ENCODE results near the gene KDM2A.

The KDM2A gene

GRCh38 chr11:67085617-67086016, 33.4 kb upstream of the KDM2A start:
- no peak for TF ChIP-seq PATZ1 (tag by site-specific recombination; IDR thresholded peaks at IDR 0.05)
- Histone ChIP-seq H3K4me1 (ENCODE audit: control insufficient read depth, insufficient read depth, low read length) (no peaks in the 10 kb centered on the region), H3K9me3 (ENCODE audit: control insufficient read depth, insufficient read depth, low read depth, low read length) (no peaks in the 10 kb centered on the region), H3K4me3 (ENCODE audit: low read depth, low read length) (no peak overlapping the region), H3K36me3 (ENCODE audit: control insufficient read depth in 2 of 2, insufficient read depth in 1 of 2, low read length in 2 of 2) (no peaks in the 10 kb centered on the region), H3K27ac (ENCODE audit: extremely low read depth, low read depth, low read length) (no peak overlapping the region)
- POLR2A ChIA-PET, result no interaction called here
- CTCF ChIA-PET, result no interaction called here

GRCh38 chr11:67090717-67091116, 28.3 kb upstream of the KDM2A start:
- no peaks in the 10 kb centered on the region for H3K4me1 ChIP-seq (ENCODE audit: control insufficient read depth, insufficient read depth, low read length)
- ChIA-PET CTCF (interaction anchor here (0.6 to 1.0 kb wide), 3 partner anchors 10 to 73 kb away, joined by 3 read pairs; no protein-coding TSS in a partner anchor), POLR2A (no interaction called here)
- TF ChIP-seq ZNF140 (tag by site-specific recombination; IDR thresholded peaks at IDR 0.05), result no peak
- H3K27ac ChIP-seq (ENCODE audit: extremely low read depth, low read depth, low read length), result no peak overlapping the region
- no peak overlapping the region for H3K4me3 ChIP-seq (ENCODE audit: low read depth, low read length)
- no peaks in the 10 kb centered on the region for H3K36me3 ChIP-seq (ENCODE audit: control insufficient read depth in 2 of 2, insufficient read depth in 1 of 2, low read length in 2 of 2)
- no peaks in the 10 kb centered on the region for H3K9me3 ChIP-seq (ENCODE audit: control insufficient read depth, insufficient read depth, low read depth, low read length)

GRCh38 chr11:67095214-67095507, 23.9 kb upstream of the KDM2A start:
- CTCF ChIA-PET, result interaction anchor here (0.6 to 1.8 kb wide), 10 partner anchors 11 to 168 kb away, joined by 3 to 7 read pairs (median 4); no protein-coding TSS in a partner anchor
- POLR2A ChIA-PET, result interaction anchor here (0.9 to 1.0 kb wide), 2 partner anchors 24 to 38 kb away, joined by 3 to 4 read pairs; partner anchors contain the start of genes KDM2A and RHOD
- Histone ChIP-seq H3K36me3 (ENCODE audit: control insufficient read depth in 2 of 2, insufficient read depth in 1 of 2, low read length in 2 of 2) (no peaks in the 10 kb centered on the region), H3K9me3 (ENCODE audit: control insufficient read depth, insufficient read depth, low read depth, low read length) (no peaks in the 10 kb centered on the region), H3K4me1 (ENCODE audit: control insufficient read depth, insufficient read depth, low read length) (no peaks in the 10 kb centered on the region), H3K4me3 (ENCODE audit: low read depth, low read length) (no peak overlapping the region), H3K27ac (ENCODE audit: extremely low read depth, low read depth, low read length) (no peak overlapping the region)
- TF ChIP-seq ZNF514 (tag by site-specific recombination; IDR thresholded peaks at IDR 0.05) (no peak), MYNN (tag by site-specific recombination; IDR thresholded peaks at IDR 0.05; ENCODE audit: borderline replicate concordance) (no peak), ZNF510 (tag by site-specific recombination; IDR thresholded peaks at IDR 0.05; ENCODE audit: insufficient replicate concordance) (no peak), HOXD13 (CRISPR knock-in tag; IDR thresholded peaks at IDR 0.05; ENCODE audit: borderline replicate concordance) (no peak)

- no peaks in the 10 kb centered on the region for H3K4me1 ChIP-seq (ENCODE audit: control insufficient read depth, insufficient read depth, low read length)
- ChIA-PET CTCF (interaction anchor here (0.6 kb wide), 2 partner anchors 17 to 24 kb away, joined by 3 to 5 read pairs; no protein-coding TSS in a partner anchor), POLR2A (no interaction called here)
- no peak overlapping the region for H3K4me3 ChIP-seq (ENCODE audit: low read depth, low read length)
- no peak overlapping the region for H3K27ac ChIP-seq (ENCODE audit: extremely low read depth, low read depth, low read length)
- H3K9me3 ChIP-seq (ENCODE audit: control insufficient read depth, insufficient read depth, low read depth, low read length), result no peaks in the 10 kb centered on the region
- no peaks in the 10 kb centered on the region for H3K36me3 ChIP-seq (ENCODE audit: control insufficient read depth in 2 of 2, insufficient read depth in 1 of 2, low read length in 2 of 2)
- TF ChIP-seq YY2 (tag by site-specific recombination; IDR thresholded peaks at IDR 0.05) (0 out of 2 replicates have a peak, but pooled peaks have one; percentile 20), PATZ1 (tag by site-specific recombination; IDR thresholded peaks at IDR 0.05) (no peak), ZNF514 (tag by site-specific recombination; IDR thresholded peaks at IDR 0.05) (no peak), ZNF623 (tag by site-specific recombination; IDR thresholded peaks at IDR 0.05) (peak; percentile 63), SP7 (tag by site-specific recombination; IDR thresholded peaks at IDR 0.05) (no peak)
Observed at GRCh38 chr11:67098799-67099429, 20.1 kb upstream of the KDM2A start.

GRCh38 chr11:67099831-67100324, 19.2 kb upstream of the KDM2A start:
- H3K4me3 ChIP-seq (ENCODE audit: low read depth, low read length), result no peak overlapping the region
- H3K4me1 ChIP-seq (ENCODE audit: control insufficient read depth, insufficient read depth, low read length), result no peaks in the 10 kb centered on the region
- no peaks in the 10 kb centered on the region for H3K9me3 ChIP-seq (ENCODE audit: control insufficient read depth, insufficient read depth, low read depth, low read length)
- no peak overlapping the region for H3K27ac ChIP-seq (ENCODE audit: extremely low read depth, low read depth, low read length)
- TF ChIP-seq ZNF146 (tag by site-specific recombination; IDR thresholded peaks at IDR 0.05) (no peak), ZNF350 (tag by site-specific recombination; IDR thresholded peaks at IDR 0.05) (no peak), ZSCAN30 (tag by site-specific recombination; IDR thresholded peaks at IDR 0.05) (no peak), ZNF248 (tag by site-specific recombination; IDR thresholded peaks at IDR 0.05) (no peak), HIC1 (tag by site-specific recombination; IDR thresholded peaks at IDR 0.05) (no peak), ZNF549 (tag by site-specific recombination; IDR thresholded peaks at IDR 0.05) (no peak)
- CTCF ChIA-PET, result no interaction called here
- POLR2A ChIA-PET, result no interaction called here
- no peaks in the 10 kb centered on the region for H3K36me3 ChIP-seq (ENCODE audit: control insufficient read depth in 2 of 2, insufficient read depth in 1 of 2, low read length in 2 of 2)
